K562 (cell line): ENCODE results near the gene COL20A1. TPM values are rescaled to one million over a fixed set of nuclear protein-coding genes. Genes with fewer than 3 reads are reported as not detected.

Experiments used
- ATAC-seq: fragments of 200-7000 bp; cut with Tn5 transposase; 3 replicates; pipeline ENCODE4 v1.9.1; 2020; ENCODE audit warnings: moderate library complexity
- BruUV-seq: library from RNA; stranded (reverse); fragments of 400-500 nt; replicated peaks from 2 replicates; lab custom pipeline; 2021; lab: Mats Ljungman, UMichigan
- CTCF ChIA-PET: fragments of 300-600 bp; formaldehyde crosslinking; extraction: SDS; loops from one replicate; lab custom pipeline; 2021; ENCODE audit warnings: low intra/inter-chr PET ratio; lab: Yijun Ruan, JAX
- POLR2A ChIA-PET: fragments of 300-600, 350-650 bp; sonication (Branson Sonifier 250); formaldehyde crosslinking; extraction: SDS; loops from one replicate; lab custom pipeline; 2021; ENCODE audit warnings: antibody characterized with exemption, inconsistent platforms; lab: Yijun Ruan, JAX
- DNase-seq, 4 experiments: peaks; one replicate each; pipeline versions ENCODE4 v3.0.0 to v3.0.0-alpha.2; 2011 to 2018; ENCODE audit warnings: low spot score in 3 of 4, mixed read lengths in 3 of 4; ENCODE audit errors: extremely low read depth in 1 of 4
- FAIRE-seq: peaks from 2 replicates; lab custom pipeline; 2011; peaks lifted over from hg19 to GRCh38; lab: Jason Lieb, UNC
- H2AFZ ChIP-seq: 2 replicates; pipeline ENCODE4 v1.6.0; 2011; ENCODE audit warnings: low read depth, low read length, control low read depth, inconsistent platforms
- H3K27ac ChIP-seq: fragments of 200-600 bp; 3 replicates; pipeline ENCODE4 v1.8.0; 2011; ENCODE audit warnings: low read depth, mild to moderate bottlenecking, control low read depth, inconsistent platforms, low read length, moderate library complexity, mixed read lengths; ENCODE audit errors: extremely low read depth
- H3K27me3 ChIP-seq, 2 experiments: fragments of 300-600 bp in 1 of 2; 2 replicates in 1 of 2; 3 replicates in 1 of 2; pipeline versions ENCODE4 v1.6.0 to v1.8.0; 2011; ENCODE audit warnings: inconsistent platforms in 2 of 2, low read length in 2 of 2, mild to moderate bottlenecking in 1 of 2, mixed read lengths in 1 of 2, moderate library complexity in 1 of 2; ENCODE audit not compliant: control insufficient read depth in 2 of 2, insufficient read depth in 2 of 2
- H3K36me3 ChIP-seq: fragments of 300-600 bp; 3 replicates; pipeline ENCODE4 v1.8.0; 2011; ENCODE audit warnings: mild to moderate bottlenecking, low read length, inconsistent platforms; ENCODE audit not compliant: control insufficient read depth, insufficient read depth
- H3K4me1 ChIP-seq, 2 experiments: fragments of 200-600 bp in 1 of 2; replicated peaks in 1 of 2; 2 replicates in 1 of 2; 3 replicates in 1 of 2; pipeline versions ENCODE4 v1.5.1 to v1.8.0; 2011; ENCODE audit warnings: inconsistent platforms in 2 of 2, low read length in 2 of 2, mild to moderate bottlenecking in 1 of 2, mixed read lengths in 1 of 2, moderate library complexity in 1 of 2; ENCODE audit not compliant: control insufficient read depth in 2 of 2, insufficient read depth in 2 of 2
- H3K4me2 ChIP-seq: 2 replicates; pipeline ENCODE4 v1.6.1; 2011; ENCODE audit warnings: low read length, control low read depth, inconsistent platforms, mixed read lengths; ENCODE audit not compliant: insufficient read depth
- H3K4me3 ChIP-seq: fragments of 200-600 bp; sonication (generic), shearing (Covaris generic); 2 replicates; pipeline ENCODE4 v1.5.1; 2016; ENCODE audit warnings: control low read depth, inconsistent platforms
- H3K79me2 ChIP-seq: fragments of 200-600 bp; 3 replicates; pipeline ENCODE4 v1.8.0; 2011; ENCODE audit warnings: low read length, inconsistent platforms; ENCODE audit not compliant: control insufficient read depth, insufficient read depth
- H3K9ac ChIP-seq, 2 experiments: 2 replicates each; pipeline versions ENCODE4 v1.6.0 to v1.6.1; 2011; ENCODE audit warnings: low read depth in 2 of 2, low read length in 2 of 2, control low read depth in 1 of 2, inconsistent platforms in 1 of 2, mild to moderate bottlenecking in 1 of 2, mixed read lengths in 1 of 2; ENCODE audit not compliant: insufficient read depth in 1 of 2
- H3K9me1 ChIP-seq: one replicate; pipeline ENCODE4 v1.6.0; 2011; ENCODE audit warnings: inconsistent platforms, mild to moderate bottlenecking, low read length, moderate library complexity; ENCODE audit not compliant: control insufficient read depth, insufficient read depth
- H3K9me3 ChIP-seq: replicated peaks from 2 replicates; pipeline ENCODE4 v1.5.1; 2011; ENCODE audit warnings: low read depth, low read length, inconsistent platforms; ENCODE audit not compliant: control insufficient read depth, insufficient read depth
- H4K20me1 ChIP-seq: replicated peaks from 2 replicates; pipeline ENCODE4 v1.6.1; 2011; ENCODE audit warnings: low read length, inconsistent platforms, mixed read lengths; ENCODE audit not compliant: control insufficient read depth, insufficient read depth
- FUS ChIP-seq: fragments of 200-400 bp; formaldehyde crosslinking; optimal IDR thresholded peaks from 2 replicates; pipeline ENCODE3; 2017; ENCODE audit warnings: low read depth, low read length
- ILF3 ChIP-seq: fragments of 450-650 bp; IDR thresholded peaks from 2 replicates; pipeline ENCODE4 v1.6.1; 2018; ENCODE audit warnings: antibody characterized with exemption, mild to moderate bottlenecking, moderate library complexity, borderline replicate concordance
- NELFE ChIP-seq: IDR thresholded peaks from 2 replicates; pipeline ENCODE4 v1.6.1; 2011; ENCODE audit warnings: mild to moderate bottlenecking; ENCODE audit not compliant: insufficient read depth, insufficient read length
- NR2C2 ChIP-seq, 2 experiments: fragments of 200-800 bp in 1 of 2; sonication (Bioruptor generic) in 1 of 2; sonication (generic) in 1 of 2; formaldehyde crosslinking in 1 of 2; IDR thresholded peaks; 2 replicates each; pipeline versions ENCODE4 v1.6.1 to v1.8.0; 2016 to 2022; ENCODE audit warnings: mild to moderate bottlenecking in 1 of 2, missing compliant biosample characterization in 1 of 2, missing genetic modification characterization in 1 of 2, missing genetic modification reagents in 1 of 2
- RBM34 ChIP-seq: fragments of 200-400 bp; formaldehyde crosslinking; IDR thresholded peaks from 2 replicates; pipeline ENCODE4 v1.6.1; 2018; ENCODE audit warnings: low read length, borderline replicate concordance; ENCODE audit not compliant: insufficient read depth
- SPI1 ChIP-seq: IDR thresholded peaks from 2 replicates; pipeline ENCODE4 v1.6.1; 2011; ENCODE audit warnings: low read depth, low read length, control low read depth, borderline replicate concordance
- STAT6 ChIP-seq: sonication (generic); formaldehyde crosslinking; IDR thresholded peaks from 2 replicates; pipeline ENCODE4 v1.8.1; 2023; ENCODE audit warnings: mild to moderate bottlenecking, missing genetic modification reagents
- ZNF436 ChIP-seq: fragments of 250-450, 450-650 bp; sonication (Bioruptor Pico); formaldehyde crosslinking; IDR thresholded peaks from 2 replicates; pipeline ENCODE4 v1.7.0; 2020; ENCODE audit warnings: mild to moderate bottlenecking
- WGBS: fragments of 100-300 bp; shearing (Covaris generic); methylation state at CpG from one replicate; pipeline ENCODE4 v1.1.6; 2016; ENCODE audit warnings: low coverage, mixed read lengths; ENCODE audit not compliant: insufficient coverage; ENCODE audit errors: missing lambda C conversion rate; 5-methylcytosine and 5-hydroxymethylcytosine counted together
- in situ Hi-C: fragments of 300-500 bp; cut with MboI; formaldehyde crosslinking; loops from 4 replicates; pipeline ENCODE4 v1.15.0; 2018; ENCODE audit warnings: inconsistent platforms, mixed read lengths
- intact Hi-C: fragments of 100-400 bp; cut with micrococcal nuclease; formaldehyde crosslinking; loops from 2 replicates; pipeline ENCODE4 v1.14.2; 2022
- polyA plus RNA-seq, 8 experiments: library from polyadenylated mRNA; depleted of rRNA in 4 of 8; stranded (reverse) in 5 of 8; unstranded in 3 of 8; fragments of >200 nt; fragmentation: Nextera tagmentation in 2 of 8; fragmentation: Illumina TruSeq in 1 of 8; extraction: Ambion mirVana in 2 of 8; extraction: Trizol in 1 of 8; gene quantifications; 2 replicates each; pipeline versions ENCODE4 v1.2.1 to v1.2.3, GENCODE V29; 2011 to 2014; ENCODE audit warnings: inconsistent platforms in 1 of 8, missing spikeins in 1 of 8
- total RNA-seq, 7 experiments: library from RNA; depleted of rRNA in 6 of 7; stranded (reverse); fragments of >200 nt in 6 of 7; fragmentation: Illumina TruSeq in 2 of 7; extraction: Trizol in 2 of 7; gene quantifications; 2 replicates each; pipeline versions ENCODE4 v1.2.1 to v1.2.3, GENCODE V29; 2011 to 2021; ENCODE audit warnings: low replicate concordance in 1 of 7

Gene COL20A1
- total and polyA plus RNA-seq, 9 of the 15 experiments (the other 6 are each of a cell fraction or from before 2014, with no cell fraction given) = not detected

- Histone ChIP-seq H3K9ac (no peak overlapping the region), H3K4me3 (no peak overlapping the region), H3K79me2 (no peaks in the 10 kb centered on the region), H3K27ac (no peak overlapping the region), H3K27me3 (peaks cover 12 to 82% of the 10 kb centered on the region in 2 experiments; a peak in 4 of 5 replicates), H3K4me1 (peaks cover 0 to 8% of the 10 kb centered on the region in 2 experiments; a peak in 2 of 5 replicates), H3K36me3 (no peaks in the 10 kb centered on the region), H3K9me1 (no peaks in the 10 kb centered on the region), H4K20me1 (peaks cover 11% of the 10 kb centered on the region), H3K9me3 (no peaks in the 10 kb centered on the region), H3K4me2 (no peak overlapping the region), H2AFZ (no peak overlapping the region)
- BruUV-seq = no TSS peak
- in situ Hi-C loops = no loop called here
- TF ChIP-seq NELFE (no peak), FUS (no peak)
- intact Hi-C loops = no loop called here
- DNase-seq (no peak), FAIRE-seq (no peak), ATAC-seq (no peak)
- ChIA-PET POLR2A (no interaction called here), CTCF (no interaction called here)
- WGBS = under 1% methylated on average over 28 of the region's 28 CpGs
These were observed 78.4 kb downstream of the COL20A1 start for GRCh38 chr20:63371291-63371865.

- DNase-seq = no peak
- H3K4me1 ChIP-seq = peaks cover 0 to 4% of the 10 kb centered on the region in 2 experiments; a peak in 2 of 5 replicates
- intact Hi-C loops (no loop called here), in situ Hi-C loops (no loop called here)
- no peak overlapping the region for H3K27ac ChIP-seq
- WGBS = under 1% methylated on average over 32 of the region's 34 CpGs
- ATAC-seq = peak; percentile 41; the same call in 1 of the 3 replicates
- H3K9me3 ChIP-seq = no peaks in the 10 kb centered on the region
- no TSS peak for BruUV-seq
- POLR2A ChIA-PET = interaction anchor here (0.6 to 0.7 kb wide), 2 partner anchors 9 to 597 kb away, joined by 3 read pairs; no protein-coding TSS in a partner anchor
- H4K20me1 ChIP-seq = peaks cover 11% of the 10 kb centered on the region; the same call in 1 of the 2 replicates
- no peaks in the 10 kb centered on the region for H3K36me3 ChIP-seq
- H3K79me2 ChIP-seq = no peaks in the 10 kb centered on the region
- H3K9ac ChIP-seq = no peak overlapping the region
- H2AFZ ChIP-seq = no peak overlapping the region
- CTCF ChIA-PET = no interaction called here
- H3K4me3 ChIP-seq = no peak overlapping the region
- H3K9me1 ChIP-seq = no peaks in the 10 kb centered on the region
- no peak for FAIRE-seq
- no peak overlapping the region for H3K4me2 ChIP-seq
- H3K27me3 ChIP-seq = peaks cover 6 to 79% of the 10 kb centered on the region in 2 experiments; a peak in 4 of 5 replicates
- no peak for TF ChIP-seq STAT6
- no peak for TF ChIP-seq SPI1
- no peak for TF ChIP-seq ZNF436
- TF ChIP-seq RBM34 = no peak
- no peak for TF ChIP-seq NR2C2 (CRISPR knock-in tag; IDR thresholded peaks at IDR 0.05)
- TF ChIP-seq NR2C2 (tag; IDR thresholded peaks at IDR 0.05) = no peak
- TF ChIP-seq ILF3 = no peak
These were observed 80.2 kb downstream of the COL20A1 start for GRCh38 chr20:63372971-63373885.
